SW480 (cell line): ENCODE measurements around the gene GLIS2.
"Not testable (repeated sequence)": the region's sequence is repeated elsewhere in the genome, so short reads cannot be mapped to it uniquely, and the experiment has no call there.

Experiments used
- DNase-seq: peaks from one replicate; pipeline ENCODE4 v3.0.0-alpha.2; 2016; ENCODE audit warnings: low spot score

Gene GLIS2

DNA sequence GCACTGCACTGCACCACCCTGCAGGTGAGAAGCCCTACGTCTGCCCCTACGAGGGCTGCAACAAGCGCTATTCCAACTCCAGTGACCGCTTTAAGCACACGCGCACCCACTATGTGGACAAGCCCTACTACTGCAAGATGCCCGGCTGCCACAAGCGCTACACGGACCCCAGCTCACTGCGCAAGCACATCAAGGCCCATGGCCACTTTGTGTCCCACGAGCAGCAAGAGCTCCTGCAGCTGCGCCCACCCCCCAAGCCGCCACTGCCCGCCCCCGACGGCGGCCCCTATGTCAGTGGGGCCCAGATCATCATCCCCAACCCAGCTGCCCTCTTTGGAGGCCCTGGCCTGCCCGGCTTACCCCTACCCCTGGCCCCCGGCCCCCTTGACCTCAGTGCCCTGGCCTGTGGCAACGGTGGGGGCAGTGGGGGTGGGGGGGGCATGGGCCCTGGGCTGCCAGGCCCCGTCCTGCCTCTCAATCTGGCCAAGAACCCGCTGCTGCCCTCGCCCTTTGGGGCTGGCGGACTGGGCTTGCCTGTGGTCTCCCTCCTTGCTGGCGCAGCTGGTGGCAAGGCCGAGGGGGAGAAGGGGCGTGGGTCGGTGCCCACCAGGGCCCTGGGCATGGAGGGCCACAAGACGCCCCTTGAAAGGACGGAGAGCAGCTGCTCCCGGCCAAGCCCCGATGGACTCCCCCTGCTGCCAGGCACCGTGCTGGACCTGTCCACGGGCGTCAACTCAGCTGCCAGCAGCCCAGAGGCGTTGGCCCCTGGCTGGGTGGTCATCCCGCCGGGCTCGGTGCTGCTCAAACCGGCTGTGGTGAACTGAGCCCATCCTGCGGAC lies 21.1 kb downstream of the GLIS2 start:
- no peak for DNase-seq

DNA sequence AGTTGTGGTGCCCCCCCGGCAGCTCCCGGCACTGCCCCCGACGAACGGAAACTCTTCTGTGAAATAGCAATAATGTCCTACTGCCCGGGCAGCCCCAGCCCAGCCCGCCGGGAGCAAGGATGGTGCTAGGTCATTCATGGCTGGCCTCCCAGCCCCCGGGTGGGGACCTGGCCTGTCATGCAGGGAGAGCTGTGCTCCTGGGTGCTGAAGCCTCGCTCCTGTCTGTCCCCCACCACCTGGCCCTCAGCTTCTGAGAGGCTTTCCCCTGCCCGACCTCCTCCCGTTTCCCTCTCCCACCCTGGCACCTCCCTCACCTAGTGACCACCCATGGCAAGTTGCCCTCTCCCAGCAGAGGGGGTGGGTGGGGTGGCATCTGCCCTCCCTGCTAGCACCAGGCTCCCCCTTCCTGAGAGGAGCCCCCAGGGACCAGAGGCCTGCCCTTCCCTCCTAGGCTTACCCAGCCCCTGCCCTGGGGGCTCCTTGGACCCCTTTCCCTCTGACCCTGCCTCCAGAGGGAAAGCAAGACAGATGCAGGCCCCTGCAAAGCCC lies 21.7 kb downstream of the GLIS2 start:
- no peak for DNase-seq

DNA sequence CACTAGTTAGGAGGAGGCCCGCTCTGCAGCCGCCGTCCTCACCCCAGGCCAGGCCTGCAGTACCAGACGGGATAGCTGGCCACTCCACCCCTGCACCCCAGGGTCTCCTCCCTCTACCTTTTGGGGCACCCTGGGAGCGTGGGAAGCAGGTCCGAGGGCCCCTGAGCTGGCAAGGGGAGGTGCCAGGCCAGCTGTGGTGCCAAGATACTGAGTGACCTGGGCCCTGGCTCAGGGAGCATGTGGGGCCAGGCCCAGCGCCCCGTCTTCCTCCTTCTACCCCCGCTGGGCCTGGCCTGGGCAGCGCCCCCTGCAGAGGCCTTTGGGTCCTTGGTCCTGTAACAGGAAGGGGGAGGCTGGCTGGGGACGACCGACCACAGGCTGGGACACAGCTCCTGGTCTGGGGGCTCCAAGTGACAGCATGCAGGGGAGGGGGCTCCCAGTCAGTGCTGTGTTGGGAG lies 22.3 kb downstream of the GLIS2 start:
- no peak for DNase-seq

DNA sequence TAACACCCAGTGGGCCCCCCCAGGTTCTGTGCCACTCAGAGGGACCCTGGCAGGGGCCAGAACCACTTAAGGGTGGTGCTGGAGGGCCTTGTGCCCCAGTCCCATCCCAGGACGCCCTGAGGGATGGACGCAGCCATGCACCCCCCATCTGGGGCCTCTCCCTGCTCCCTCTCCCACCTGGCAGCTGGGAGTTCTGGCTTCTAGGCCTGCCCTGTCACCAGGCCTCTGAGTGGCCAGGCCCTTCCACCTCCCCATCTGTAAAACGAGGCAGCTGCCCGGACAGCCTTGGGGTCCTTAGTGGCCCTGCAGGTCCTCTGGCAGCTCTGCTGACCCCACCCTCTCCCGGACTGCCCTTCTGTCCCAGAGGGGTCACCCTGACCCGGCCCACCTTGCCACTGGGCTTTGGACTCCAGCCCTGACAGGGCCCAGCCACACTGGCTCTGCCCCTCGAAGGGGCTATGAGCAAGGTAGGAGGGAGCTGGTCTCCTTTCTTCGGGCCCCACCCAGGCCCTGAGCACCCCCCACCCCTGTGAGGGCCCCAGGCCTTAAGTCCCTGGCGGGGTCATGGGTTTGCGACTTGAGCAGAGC lies 22.9 kb downstream of the GLIS2 start:
- DNase-seq: no peak

DNA sequence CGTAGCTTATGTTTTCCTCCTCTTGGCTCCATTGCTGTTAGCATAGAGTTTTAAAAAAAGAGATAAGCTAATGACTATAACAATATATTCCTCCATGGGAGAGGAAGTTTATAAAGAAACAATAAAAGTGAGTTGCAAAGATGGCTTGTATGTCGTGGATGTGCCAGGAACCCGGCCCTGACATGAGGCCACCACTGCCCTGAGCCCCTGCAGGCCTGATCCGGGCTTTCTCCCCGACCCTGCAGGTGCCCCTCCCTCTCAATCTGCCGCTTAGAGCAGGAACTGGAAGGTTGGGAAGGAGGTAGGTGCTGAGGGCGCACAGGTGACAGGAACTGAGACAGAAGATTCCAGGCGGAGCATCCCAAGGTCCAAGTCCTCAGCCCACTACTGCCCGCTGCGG lies 23.6 kb downstream of the GLIS2 start:
- no peak for DNase-seq

DNA sequence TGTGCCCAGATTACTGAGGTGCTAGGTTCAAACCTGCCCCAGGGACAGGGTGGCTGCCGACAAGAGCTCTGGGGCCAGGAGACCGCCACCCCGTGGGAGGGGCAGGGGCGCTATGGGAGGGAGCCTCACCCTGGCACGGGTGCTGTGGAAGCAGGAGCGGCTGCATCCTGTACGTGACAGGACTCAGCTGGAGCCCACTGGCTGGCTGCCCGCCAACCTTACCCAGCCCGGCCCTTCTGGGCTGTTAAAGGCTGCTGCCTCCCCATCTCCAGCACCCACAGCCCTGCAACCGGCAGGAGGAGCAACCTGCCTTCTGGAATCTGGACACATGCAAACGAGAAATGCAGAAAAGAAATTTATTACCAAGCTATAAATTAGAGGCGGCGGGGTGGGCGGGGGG lies 24.0 kb downstream of the GLIS2 start:
- no peak for DNase-seq

DNA sequence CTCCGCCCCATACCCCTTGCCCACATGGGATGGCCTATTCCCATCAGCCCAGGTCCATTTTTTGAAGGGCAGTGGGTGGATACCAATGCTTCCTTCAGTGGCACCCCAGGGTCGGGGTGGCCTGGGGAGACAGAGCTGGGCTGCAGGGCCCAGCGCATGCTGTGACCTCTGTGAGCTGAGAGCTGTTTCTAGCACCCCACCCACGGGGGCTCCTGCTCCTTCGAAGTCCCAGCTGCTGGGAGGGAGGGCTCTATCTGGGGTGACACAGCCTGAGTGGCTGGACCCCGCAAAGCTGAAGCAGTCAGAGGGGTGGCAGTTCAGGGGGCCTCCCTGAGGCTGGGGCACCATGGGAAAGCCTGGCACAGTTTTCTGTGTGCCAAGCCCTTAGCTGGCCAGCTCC lies 24.6 kb downstream of the GLIS2 start:
- no peak for DNase-seq

DNA sequence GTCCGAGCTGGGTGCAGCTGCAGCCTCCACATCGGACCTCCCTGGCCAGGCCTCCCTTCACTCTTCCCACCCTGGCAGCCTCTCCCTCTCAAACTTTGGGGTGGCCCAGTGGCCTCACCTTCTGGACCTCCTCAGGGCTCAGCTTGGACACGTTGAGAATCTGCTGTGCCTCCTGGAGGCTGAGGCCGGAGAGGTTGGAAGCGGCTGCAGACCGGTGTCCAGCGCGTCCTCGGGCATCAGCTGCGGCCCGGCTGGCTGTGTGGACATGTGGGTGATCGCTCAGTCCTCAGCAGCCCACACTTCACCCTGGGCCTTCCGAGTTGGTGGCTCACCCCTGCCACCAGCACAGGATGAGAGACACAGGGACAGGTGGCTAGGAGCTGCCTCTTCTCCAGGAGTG lies 25.4 kb downstream of the GLIS2 start:
- no peak for DNase-seq

DNA sequence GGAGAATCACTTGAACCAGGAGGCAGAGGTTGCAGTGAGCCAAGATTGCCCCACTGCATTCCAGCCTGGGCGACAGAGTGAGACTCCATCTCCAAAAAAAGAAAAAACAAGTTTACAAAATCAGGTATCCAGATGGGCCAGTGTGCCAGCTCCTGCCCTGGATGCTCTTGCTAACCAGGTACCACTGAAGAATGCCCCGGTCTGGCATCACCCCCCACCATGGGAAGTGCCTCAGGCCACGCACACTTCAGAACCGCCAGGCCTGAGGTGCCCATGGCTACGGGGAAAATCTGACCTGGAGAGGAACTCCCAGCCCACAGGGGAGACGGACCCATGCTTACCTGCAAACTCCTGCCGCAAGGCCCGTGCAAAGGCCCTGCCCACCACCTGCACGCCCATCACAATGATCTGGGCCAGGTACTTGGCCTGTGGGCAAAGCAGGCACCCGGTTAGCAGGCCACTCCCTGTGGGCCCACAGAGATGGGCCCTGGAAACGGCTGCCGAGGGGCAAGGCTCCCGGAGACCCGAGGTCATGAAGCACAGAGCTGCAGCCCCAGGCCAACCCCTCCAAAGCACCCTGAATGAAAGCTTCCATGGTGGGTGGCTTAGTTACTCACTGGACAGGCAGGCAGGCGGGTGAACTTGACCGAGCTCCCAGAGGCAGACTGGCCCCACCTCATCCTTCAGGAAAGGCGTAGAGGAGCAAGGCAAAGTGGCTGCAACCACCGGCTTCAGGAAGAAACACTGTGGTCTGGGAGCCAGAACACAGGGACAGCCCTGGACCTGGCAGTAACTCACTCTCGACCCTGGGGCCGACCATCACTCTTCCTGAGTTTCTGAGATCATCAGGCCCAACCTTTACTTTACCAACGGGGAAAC lies 27.2 kb downstream of the GLIS2 start:
- no peak for DNase-seq

DNA sequence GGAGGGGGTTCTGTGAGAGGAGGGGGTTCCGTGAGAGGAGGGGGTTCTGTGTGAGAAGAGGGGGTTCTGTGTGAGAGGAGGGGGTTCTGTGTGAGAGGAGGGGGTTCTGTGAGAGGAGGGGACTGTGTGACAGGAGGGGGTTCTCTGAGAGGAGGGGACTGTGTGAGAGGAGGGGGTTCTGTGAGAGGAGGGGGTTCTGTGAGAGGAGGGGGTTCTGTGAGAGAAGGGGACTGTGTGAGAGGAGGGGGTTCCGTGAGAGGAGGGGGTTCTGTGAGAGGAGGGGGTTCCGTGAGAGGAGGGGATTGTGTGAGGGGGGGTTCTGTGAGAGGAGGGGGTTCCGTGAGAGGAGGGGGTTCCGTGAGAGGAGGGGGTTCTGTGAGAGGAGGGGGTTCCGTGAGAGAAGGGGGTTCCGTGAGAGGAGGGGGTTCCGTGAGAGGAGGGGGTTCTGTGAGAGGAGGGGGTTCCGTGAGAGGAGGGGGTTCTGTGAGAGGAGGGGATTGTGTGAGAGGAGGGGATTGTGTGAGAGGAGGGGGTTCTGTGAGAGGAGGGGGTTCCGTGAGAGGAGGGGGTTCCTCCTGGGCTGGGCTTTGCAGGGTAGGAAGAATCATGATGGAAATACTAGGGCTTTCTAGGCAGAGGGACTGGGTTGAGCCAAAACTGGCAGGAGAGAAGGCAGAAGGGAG lies 28.6 kb downstream of the GLIS2 start:
- DNase-seq: not testable (repeated sequence)

DNA sequence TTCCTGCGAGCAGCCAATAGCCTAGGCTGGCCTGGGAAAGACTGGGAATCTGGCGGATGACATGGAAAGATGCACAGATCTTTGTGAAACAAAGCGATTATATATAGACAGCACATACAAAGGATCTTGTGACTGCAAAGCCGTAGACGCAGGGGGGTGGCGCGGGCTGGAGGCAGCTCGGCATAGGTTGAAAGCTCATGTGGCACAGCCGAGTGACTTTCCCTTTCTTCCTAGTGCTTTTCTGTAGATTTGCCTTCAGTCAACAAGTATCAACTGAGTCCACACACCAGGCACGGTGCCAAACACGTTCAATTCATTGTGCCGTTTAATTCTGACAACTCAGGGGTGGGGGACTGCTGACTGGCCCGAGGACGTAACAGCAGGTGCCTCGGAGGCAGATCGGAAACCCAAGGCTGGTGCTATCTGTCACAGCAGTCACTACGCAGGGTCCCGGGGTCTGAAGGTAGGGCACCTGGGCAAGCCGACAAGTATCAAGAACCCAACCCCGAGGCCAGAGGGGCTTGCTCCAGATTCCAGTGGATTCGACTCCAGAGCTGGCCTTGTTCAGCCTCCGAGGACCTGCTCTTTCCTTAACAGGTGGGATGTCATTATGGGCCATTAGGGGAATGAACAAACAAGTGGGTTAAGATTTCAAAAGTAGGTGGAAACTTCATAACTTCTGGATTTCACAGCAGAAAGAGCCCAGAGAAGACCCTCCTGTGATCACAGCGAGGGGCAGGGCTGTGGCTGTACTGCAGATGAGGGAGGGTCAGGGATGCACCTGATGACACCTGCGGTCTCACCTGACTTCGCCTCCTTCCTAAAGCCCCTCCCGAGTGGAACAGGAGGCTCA lies 29.3 kb downstream of the GLIS2 start:
- DNase-seq: no peak

DNA sequence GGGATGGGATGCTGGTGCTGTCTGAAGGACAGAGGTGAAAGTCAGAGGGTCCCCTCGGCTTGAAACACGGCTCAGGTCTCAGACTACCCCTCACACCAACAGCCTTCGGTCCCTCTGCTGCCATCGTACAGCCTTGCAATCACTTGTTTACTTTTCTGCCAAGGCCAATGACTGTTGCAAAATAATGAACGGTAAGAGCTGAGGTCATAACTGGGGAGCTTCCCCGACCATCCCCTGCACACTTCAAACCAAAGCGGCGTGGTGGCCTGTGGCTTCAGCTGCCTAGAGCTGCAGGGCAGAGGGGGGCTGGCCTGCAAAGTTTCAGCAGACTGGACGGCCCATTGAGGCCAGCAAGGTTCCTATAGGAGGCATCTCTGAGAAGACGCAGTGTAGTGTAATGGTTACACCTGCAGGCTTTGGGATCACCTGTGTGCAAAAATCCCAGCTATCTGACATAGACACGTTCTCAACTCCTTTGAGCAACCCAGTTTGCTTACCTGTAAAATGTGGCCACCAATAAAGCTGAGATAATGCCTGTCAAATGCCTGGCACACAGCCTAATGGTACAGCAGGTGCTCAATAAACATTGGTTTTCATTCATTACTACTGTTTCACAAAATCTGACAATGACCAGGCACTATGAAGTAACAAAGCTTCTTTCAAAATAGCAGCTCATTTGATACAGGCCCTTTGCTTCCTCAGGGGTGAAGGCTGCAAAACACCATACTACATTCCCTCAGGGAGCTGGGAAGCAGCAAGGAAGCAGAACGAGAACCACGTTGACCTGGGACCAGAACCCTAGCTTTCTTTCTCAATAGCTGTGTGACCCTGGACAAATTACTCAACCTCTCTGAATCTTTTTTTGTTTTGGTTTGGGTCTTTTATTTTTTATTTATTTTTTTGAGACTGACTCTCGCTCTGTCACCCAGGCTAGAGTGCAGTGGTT lies 30.2 kb downstream of the GLIS2 start:
- DNase-seq: no peak

DNA sequence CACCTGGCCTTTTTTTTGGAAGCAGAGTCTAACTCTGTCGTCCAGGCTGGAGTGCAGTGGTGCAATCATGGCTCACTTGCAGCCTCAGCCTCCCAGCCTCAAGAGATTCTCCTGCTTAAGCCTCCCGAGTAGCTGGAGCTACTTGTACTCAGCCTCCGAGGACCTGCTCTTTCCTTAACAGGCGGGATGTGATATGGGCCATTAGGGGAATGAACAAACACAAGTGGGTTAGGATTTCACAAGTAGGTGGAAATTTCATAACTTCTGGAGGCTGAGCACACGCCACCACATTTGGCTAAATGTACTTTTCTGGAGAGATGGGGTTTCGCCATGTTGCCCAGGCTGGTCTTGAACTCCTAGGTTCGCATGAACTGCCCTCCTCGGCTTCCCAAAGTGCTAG lies 31.1 kb downstream of the GLIS2 start:
- DNase-seq: no peak

DNA sequence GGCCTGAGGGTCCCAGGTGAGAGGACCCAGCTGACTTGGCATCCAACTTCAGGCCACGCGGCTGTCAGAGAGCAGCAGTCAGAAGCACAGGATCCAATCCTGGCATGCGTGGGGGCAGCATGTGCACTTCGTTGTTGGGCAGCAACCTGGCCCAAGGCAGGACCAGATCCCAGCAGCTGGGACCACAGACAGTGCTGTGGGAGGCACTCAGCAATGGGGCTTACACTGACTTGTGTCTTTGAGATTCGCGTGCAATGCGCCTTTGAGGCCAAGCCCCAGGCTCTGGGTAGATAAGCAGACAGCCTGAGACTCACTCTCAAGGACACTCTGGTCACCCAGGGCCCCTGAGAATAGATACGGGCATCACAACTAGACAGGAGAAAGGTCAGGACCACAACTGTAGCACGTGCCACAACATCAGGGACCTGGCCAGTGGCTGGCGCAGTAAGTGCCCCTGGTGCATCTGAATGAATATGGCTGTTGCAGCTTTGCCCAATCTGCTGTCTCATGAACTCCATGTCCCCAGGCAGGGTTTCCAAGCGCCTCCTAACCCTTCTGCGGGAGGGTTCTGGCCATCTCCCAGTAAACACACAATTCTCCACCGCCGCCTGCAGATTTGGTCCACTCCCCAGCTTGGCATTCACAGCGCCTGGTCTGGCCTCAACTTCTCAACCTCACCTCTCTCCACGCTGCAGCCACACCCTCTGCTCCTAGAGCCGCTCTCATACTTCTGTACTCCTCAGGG lies 32.1 kb downstream of the GLIS2 start:
- no peak for DNase-seq

DNA sequence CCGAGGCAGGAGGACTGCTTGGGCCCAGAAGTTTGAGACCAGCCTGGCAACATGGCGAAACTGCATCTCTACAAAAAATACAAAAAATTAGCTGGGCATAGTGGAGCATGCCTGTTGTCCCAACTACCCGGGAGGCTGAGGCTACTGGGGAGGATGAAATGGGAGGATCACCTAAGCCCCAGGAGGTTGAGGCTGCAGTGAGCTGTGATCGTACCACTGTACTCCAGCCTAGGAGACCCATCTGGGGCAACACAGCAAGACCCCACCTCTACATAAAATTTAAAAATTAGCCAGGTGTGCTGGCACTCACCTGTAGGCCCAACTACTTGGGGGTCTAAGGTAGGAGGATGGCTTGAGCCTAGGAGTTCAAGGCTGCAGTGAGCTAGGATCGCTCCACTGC lies 33.5 kb downstream of the GLIS2 start:
- DNase-seq: no peak

DNA sequence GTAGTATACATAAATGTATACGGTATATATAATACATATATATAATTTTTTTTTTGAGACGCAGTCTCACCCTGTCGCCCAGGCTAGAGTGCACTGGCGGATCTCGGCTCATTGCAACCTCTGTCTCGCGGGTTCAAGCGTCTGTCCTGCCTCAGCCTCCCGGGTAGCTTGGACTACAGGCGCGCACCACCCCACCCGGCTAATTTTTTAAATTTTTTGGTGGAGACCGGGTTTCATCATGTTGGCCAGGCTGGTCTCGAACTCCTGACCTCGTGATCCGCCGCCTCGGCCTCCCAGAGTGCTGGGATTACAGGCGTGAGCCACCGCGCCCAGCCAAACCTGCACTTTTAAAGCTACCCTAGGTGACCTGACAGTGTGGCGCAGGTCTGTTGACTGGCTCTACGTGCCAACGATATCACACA lies 34.5 kb downstream of the GLIS2 start:
- DNase-seq: no peak

DNA sequence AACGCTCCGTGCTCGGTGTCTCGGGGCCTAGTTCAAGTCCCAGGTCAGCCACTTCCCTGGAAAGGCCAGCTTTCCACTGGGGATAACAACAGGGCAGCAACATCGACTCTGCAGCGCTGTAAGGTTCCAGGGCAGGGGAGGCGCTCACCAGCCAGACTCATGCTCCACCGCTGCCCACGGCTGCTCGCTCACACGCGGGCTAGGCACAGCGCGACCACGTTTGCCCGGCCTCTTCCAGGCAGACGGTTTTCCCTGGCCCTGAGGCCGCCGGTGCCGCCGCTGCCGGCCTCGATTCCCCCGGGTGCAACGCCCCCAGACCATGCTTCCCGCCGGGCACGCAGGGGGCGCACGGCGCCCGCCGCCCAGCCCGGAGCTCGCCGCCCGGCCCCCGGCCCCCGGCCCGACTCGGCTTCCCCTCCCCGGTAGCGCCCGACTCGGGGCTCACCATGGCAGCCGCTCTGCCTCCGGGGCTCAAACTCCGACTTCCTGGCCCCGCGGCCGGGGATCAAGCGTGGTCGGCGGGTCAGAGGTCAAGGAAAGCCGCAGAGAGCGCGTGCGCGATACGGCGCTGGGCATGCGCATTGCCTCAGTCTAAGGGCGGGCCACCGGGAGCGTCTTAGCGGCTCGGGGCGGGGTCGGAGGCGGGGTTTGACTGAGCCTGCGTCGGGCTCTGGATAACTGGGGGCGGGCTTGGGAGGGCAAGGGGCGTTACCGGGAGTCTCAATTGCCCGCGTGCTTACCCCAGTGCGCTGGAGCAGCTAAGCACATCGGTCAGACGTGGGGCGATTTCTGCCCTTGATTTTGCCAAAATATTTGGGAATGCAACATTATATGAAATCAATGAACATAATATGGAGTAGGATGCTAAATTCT lies 35.2 kb downstream of the GLIS2 start, which contains the start of gene PAM16:
TSS of gene PAM16 (minus strand) at position 535 of the 873 bp plus-strand sequence. CDS start at position 448, 87 bp downstream.
- DNase-seq: peak; percentile 90

DNA sequence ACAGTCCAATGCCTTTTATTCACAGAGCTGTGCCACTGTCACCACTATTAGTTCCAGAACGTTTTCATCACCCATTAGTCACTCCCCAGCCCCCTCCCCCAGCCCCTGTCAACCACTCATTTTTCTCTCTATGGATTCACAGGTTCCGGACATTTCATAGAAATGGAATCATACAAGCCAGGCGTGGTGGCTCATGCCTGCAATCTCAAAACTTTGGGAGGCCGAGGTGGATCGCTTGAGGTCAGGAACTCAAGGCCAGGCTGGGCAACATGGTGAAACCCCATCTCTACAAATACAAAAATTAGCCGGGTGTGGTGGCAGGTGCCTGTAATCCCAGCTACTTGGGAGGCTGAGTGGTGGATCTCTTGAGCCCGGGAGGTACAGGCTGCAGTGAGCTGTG lies 36.0 kb downstream of the GLIS2 start:
- no peak for DNase-seq
